Subcutaneous adipose tissue (tissue), 4 donors: ENCODE measurements around the gene DHCR24. TPM values are rescaled to one million over a fixed set of nuclear protein-coding genes. Genes with fewer than 3 reads are reported as not detected.

ENCODE experiments used
- CTCF ChIP-seq: fragments of 450-650 bp; IDR thresholded peaks from one replicate; pipeline ENCODE4 v1.5.1; 2016; ENCODE audit warnings: low read depth, mild to moderate bottlenecking, control low read depth, antibody characterized with exemption, moderate library complexity
- total RNA-seq, 4 donors: library from RNA; depleted of rRNA; stranded (reverse); fragments of >200 nt; gene quantifications; one replicate each; pipeline ENCODE4 v1.1.0, GENCODE V29; 2016

DHCR24 gene
- total RNA-seq, 4 donors from 2014 or later = 66.2 to 180 (median 131) TPM

GRCh38 chr1:54807756-54808155 is 79.2 kb downstream of the DHCR24 start:
- TF ChIP-seq CTCF = no peak

DNA sequence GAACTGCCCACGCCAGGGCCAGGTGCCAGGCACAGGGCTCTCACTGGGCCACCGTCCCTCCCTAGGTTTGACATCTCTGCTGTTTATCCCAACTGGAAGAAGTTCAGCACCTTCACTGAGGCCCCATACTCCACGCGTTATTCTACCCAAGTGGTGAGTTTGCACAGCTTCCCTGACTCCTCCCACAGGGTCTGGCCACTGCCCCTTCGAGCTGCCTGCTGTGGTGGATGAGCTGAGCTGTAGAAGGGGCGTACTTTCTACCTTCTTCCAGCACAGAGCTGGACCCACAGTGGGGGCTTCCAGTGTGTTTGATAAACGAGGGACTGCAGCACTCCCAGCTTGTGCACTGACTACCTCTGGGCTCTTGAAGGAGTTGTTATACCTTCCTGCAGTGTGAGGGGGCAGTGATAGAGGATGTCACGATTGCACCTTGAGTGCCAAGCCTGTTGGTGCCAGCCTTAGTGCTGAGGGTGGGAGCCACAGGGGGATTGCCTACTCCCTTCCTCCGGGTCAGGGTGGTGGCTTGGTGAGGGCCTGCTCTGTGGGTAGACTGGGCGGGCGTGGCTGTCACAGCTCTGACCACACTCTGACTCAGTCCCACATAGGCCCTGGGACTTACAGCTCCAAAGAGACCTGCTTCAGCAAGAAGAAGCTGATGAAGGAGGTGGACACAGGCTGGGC is 79.9 kb downstream of the DHCR24 start:
- no peak for TF ChIP-seq CTCF

DNA sequence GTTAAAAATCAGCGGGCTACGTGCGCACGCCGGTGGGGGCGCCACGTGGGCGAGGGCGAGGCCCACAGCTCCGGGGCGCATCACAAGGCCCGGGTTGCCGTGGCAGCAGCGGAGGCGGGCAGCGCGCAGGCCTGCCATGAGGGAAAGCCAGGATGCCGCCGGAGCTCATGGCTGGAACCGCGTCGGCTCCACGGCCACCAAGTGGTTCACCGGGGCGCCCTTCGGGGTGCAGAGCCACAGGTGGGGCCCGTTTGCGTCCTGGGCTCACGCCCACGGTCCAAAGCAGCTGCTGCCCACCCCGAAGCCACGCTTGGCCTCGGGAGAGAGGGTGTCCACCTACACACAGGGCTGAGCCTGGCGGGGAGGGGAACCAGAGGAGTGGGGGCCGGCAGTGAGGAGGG is 81.0 kb downstream of the DHCR24 start:
- no peak for TF ChIP-seq CTCF

DNA sequence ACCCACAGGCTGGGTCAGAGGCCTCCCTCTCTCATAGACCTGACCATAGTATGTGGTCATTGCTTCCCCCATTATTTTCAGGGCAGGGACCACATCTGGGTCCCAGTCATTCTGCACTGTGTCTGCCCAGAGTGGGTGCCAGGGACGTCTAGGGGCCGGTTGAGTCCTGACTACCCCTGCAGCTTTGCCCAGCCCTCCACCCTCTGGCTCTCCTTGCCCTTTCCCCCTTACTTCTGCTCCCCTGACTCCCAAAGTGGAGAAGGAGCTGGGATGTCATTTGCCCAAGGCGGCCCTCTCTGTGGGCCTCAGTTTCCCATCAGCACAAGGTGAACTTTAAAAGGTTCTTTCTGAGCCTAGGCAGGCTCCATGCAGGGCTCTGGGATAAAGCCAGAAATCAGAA is 81.5 kb downstream of the DHCR24 start:
- TF ChIP-seq CTCF = no peak

- no peak for TF ChIP-seq CTCF
These were observed 82.4 kb downstream of the DHCR24 start for GRCh38 chr1:54804471-54805132.

- no peak for TF ChIP-seq CTCF
These were observed 83.1 kb downstream of the DHCR24 start for GRCh38 chr1:54803761-54804470.
